Measurements from ENCODE around the gene THBS4.

- TF ChIP-seq, protein P1, sequence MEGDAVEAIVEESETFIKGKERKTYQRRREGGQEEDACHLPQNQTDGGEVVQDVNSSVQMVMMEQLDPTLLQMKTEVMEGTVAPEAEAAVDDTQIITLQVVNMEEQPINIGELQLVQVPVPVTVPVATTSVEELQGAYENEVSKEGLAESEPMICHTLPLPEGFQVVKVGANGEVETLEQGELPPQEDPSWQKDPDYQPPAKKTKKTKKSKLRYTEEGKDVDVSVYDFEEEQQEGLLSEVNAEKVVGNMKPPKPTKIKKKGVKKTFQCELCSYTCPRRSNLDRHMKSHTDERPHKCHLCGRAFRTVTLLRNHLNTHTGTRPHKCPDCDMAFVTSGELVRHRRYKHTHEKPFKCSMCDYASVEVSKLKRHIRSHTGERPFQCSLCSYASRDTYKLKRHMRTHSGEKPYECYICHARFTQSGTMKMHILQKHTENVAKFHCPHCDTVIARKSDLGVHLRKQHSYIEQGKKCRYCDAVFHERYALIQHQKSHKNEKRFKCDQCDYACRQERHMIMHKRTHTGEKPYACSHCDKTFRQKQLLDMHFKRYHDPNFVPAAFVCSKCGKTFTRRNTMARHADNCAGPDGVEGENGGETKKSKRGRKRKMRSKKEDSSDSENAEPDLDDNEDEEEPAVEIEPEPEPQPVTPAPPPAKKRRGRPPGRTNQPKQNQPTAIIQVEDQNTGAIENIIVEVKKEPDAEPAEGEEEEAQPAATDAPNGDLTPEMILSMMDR (IDR thresholded peaks at IDR 0.05; ENCODE audit: poor library complexity, severe bottlenecking), result no peak
- TF ChIP-seq POLR2AphosphoS5 (IDR thresholded peaks at IDR 0.05), result no peak
- no peak for TF ChIP-seq RAD21 (conservative IDR thresholded peaks at IDR 0.05)
- TF ChIP-seq, protein P2, sequence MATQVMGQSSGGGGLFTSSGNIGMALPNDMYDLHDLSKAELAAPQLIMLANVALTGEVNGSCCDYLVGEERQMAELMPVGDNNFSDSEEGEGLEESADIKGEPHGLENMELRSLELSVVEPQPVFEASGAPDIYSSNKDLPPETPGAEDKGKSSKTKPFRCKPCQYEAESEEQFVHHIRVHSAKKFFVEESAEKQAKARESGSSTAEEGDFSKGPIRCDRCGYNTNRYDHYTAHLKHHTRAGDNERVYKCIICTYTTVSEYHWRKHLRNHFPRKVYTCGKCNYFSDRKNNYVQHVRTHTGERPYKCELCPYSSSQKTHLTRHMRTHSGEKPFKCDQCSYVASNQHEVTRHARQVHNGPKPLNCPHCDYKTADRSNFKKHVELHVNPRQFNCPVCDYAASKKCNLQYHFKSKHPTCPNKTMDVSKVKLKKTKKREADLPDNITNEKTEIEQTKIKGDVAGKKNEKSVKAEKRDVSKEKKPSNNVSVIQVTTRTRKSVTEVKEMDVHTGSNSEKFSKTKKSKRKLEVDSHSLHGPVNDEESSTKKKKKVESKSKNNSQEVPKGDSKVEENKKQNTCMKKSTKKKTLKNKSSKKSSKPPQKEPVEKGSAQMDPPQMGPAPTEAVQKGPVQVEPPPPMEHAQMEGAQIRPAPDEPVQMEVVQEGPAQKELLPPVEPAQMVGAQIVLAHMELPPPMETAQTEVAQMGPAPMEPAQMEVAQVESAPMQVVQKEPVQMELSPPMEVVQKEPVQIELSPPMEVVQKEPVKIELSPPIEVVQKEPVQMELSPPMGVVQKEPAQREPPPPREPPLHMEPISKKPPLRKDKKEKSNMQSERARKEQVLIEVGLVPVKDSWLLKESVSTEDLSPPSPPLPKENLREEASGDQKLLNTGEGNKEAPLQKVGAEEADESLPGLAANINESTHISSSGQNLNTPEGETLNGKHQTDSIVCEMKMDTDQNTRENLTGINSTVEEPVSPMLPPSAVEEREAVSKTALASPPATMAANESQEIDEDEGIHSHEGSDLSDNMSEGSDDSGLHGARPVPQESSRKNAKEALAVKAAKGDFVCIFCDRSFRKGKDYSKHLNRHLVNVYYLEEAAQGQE (IDR thresholded peaks at IDR 0.05; ENCODE audit: borderline replicate concordance), result no peak
- no peak for TF ChIP-seq EP300 (conservative IDR thresholded peaks at IDR 0.05; ENCODE audit: poor library complexity, severe bottlenecking)
- TF ChIP-seq MXI1 (conservative IDR thresholded peaks at IDR 0.05; ENCODE audit: poor library complexity, severe bottlenecking), result no peak
Measured at GRCh38 chr5:80052464-80052863, 17.3 kb downstream of the THBS4 start.
